ENCODE data around the gene CYB561D2.

DNA sequence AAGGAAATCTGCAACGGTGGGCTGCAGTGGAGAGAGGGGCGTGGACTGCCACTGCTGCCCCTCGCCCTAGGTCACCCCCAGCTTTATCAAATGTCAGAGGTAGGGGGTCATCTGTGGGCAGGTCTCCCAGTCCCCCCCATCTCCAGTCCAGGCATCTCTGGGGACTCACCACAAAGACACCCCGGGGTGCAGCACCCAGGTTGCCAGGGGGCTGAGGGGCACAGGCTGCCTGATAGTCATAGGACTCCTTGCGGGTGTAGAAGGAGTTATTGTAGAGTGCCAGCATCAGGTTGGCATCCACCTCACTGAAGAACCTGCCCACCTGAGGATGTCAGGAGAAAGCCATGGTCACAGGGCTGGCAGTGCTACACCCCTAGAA lies 15.2 kb downstream of the CYB561D2 start:
- TF ChIP-seq, protein P1, sequence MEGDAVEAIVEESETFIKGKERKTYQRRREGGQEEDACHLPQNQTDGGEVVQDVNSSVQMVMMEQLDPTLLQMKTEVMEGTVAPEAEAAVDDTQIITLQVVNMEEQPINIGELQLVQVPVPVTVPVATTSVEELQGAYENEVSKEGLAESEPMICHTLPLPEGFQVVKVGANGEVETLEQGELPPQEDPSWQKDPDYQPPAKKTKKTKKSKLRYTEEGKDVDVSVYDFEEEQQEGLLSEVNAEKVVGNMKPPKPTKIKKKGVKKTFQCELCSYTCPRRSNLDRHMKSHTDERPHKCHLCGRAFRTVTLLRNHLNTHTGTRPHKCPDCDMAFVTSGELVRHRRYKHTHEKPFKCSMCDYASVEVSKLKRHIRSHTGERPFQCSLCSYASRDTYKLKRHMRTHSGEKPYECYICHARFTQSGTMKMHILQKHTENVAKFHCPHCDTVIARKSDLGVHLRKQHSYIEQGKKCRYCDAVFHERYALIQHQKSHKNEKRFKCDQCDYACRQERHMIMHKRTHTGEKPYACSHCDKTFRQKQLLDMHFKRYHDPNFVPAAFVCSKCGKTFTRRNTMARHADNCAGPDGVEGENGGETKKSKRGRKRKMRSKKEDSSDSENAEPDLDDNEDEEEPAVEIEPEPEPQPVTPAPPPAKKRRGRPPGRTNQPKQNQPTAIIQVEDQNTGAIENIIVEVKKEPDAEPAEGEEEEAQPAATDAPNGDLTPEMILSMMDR (IDR thresholded peaks at IDR 0.05; ENCODE audit: low read depth, low read length, poor library complexity, severe bottlenecking) = no peak
- no peak for TF ChIP-seq EZH2phosphoT487 (IDR thresholded peaks at IDR 0.05; ENCODE audit: borderline replicate concordance, low read length)
